LNCAP (cell line): ENCODE measurements around the gene WDR37.

Source experiments
- CTCF ChIP-seq: fragments of 450-650 bp; IDR thresholded peaks from 2 replicates; pipeline ENCODE4 v1.5.1; 2017; ENCODE audit warnings: mild to moderate bottlenecking

The WDR37 gene

GRCh38 chr10:1124796-1125195 is 68.6 kb downstream of the WDR37 start:
- no peak for TF ChIP-seq CTCF

DNA sequence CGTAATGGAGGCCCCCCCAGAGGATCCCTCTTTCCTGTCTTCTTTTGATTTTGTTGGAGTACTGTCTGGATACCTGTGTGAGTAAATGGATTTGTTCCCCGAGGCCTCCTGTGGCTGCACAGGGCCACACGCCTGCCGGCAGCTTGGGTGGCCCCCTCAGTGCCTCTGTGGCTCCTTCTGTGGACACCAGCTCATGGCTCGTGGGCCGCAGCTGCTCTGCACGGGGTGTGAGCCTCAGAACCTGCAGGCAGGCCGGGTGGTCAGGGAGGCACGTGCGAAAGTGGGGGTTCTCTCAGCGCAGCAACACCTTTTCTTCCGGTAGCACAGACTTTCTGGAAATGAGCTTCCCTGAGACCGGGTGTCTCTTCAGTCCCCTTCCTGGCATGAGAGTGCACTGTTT is 70.3 kb downstream of the WDR37 start:
- TF ChIP-seq CTCF = no peak

DNA sequence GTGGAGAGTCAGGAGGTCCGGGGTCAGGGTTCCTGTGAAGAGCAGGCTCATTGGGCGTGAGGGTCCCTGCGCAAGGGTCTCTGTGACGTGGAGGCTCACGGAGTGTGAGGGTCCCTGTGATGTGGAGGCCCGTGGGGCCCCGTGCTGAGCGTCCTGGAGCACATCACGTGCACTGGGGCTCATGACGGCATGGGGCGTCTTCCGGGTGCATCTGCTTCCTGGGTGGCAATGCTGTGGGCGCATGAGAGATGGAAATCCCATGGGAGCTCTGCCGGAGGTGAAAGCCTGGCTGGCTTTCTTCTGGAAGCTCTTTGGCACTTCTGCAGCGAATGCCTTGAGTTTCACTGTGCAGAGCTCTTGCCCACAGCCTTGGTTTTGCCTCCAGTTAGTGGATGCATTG is 71.4 kb downstream of the WDR37 start:
- TF ChIP-seq CTCF = no peak

DNA sequence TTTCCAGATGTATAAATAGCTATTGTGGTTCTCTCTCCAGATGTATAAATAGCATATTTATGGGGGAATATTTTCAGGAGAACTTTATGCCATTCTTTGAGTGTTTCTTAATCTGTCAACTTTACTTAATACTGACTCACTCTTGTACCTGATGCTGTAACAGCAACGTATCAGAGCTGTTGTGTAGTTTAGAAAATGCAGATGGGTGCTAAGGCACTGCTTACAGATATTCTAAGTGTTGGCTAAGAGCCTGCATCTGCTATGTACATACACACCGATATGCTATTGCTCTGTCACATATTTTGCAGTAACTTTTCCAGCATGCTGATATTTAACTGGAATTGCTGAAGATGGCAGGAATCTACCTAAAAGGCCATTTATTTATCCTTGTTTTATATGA is 71.9 kb downstream of the WDR37 start:
- no peak for TF ChIP-seq CTCF

DNA sequence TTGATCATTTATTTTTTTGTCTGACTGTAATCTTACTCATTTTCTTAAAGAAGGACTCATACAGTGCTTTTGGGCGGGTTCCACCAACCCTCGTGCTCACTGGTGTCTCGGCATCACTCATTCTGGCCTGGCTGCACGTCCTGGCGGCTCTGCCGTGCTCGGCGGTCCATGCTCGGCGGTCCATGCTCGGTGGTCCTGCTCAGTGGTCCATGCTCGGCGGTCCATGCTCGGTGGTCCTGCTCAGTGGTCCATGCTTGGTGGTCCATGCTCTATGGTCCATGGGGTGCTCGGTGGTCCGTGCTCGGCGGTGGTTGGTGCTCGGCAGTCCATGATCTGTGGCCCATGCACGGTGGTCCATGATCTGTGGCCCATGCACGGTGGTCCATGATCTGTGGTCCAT is 72.5 kb downstream of the WDR37 start:
- no peak for TF ChIP-seq CTCF

GRCh38 chr10:1130226-1130625 is 74.0 kb downstream of the WDR37 start:
- no peak for TF ChIP-seq CTCF

DNA sequence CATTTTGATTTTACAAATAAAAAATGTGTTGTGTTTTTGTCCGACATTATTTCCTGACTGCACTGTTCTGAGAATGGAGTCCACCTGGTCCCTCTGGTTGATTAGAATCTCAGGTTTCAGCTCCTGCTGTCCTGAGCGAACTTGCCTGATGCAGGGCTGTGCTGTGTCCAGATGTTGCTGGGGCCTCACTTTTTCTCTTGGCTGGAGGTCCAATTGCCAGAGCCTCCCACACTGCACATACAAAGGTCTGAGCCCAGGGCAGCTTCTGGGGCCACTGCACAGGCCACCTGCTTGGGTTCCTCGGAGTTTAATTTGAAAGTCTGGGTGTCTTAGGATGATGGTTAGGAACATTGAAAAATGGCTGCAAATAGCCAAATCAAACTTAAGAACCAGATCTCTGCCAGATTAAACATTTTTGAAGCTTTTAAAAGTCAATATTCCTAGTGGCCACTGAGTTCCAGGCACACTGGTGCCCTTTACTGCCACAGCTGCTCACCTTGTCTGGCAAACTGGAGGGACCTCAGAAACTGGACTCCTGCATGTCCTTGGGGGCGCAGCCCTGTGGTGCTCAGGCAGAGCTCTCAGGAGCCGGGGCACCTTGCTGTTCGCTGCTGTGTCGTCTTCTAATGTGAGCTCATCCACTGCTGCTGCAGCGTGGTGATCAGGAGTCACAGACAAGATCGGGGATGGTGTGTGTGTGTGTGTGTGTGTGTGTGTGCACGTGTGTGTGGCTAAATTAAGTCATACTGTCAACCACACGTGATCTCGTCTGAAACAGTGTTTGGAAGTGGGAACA is 75.0 kb downstream of the WDR37 start:
- no peak for TF ChIP-seq CTCF

- no peak for TF ChIP-seq CTCF
Measured at GRCh38 chr10:1132584-1132983, 76.4 kb downstream of the WDR37 start.
